ENCODE results near the gene KLF4. TPM values are rescaled to one million over a fixed set of nuclear protein-coding genes. Genes with fewer than 3 reads are reported as not detected.
"Not testable (repeated sequence)": the region's sequence is repeated elsewhere in the genome, so short reads cannot be mapped to it uniquely, and the experiment has no call there.

The KLF4 gene
- total RNA-seq, 3 donors from 2014 or later, result 52.7 to 165 (median 53.4) TPM

DNA sequence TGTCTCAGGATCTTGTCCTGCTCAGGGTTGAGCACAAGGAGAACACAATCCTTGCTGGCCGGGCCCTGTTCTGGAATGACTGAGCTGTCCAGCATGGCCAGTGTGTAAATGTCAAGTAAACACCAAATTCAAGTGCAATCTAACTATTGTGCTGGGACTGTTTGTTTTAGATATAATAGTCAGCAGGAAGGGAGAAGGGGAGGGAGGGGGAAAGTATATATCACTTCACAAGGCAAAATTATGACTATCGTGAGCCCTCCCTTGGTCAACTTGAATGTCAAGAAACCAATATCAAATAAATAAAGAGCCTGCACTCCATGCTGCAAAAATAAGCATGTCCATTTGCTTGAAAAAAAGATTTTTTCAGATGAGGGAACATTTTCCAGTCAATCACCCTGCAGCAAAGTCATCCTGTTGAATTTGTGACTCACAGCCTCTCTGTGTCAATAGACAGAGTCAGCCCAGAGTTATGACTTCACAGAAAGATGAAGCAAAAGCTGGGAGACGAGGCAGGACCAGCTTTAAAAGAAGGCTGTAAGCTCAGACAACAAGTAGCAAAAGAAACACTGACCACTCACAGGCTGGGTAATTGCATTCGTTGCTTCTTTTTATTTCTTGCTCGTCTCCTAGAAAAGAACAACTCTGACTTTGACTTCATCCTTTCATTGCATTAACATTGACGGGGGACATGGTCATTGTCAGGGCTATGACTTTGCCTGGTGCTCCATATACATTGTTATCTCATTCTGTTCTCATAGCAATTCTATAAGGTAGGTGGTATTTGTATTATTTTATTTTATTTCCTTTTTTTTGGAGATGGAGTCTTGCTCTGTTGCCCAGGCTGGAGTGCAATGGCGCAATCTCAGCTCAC lies 15.3 kb upstream of the KLF4 start:
- H3K4me3 ChIP-seq, result no peak overlapping the region
- H3K27ac ChIP-seq, result peak overlapping the region; percentile 65 to 75
- no peaks in the 10 kb centered on the region for H3K36me3 ChIP-seq
- TF ChIP-seq POLR2AphosphoS5 (IDR thresholded peaks at IDR 0.05) (no peak), POLR2A (IDR thresholded peaks at IDR 0.05) (no peak)
- TF ChIP-seq, protein P1, sequence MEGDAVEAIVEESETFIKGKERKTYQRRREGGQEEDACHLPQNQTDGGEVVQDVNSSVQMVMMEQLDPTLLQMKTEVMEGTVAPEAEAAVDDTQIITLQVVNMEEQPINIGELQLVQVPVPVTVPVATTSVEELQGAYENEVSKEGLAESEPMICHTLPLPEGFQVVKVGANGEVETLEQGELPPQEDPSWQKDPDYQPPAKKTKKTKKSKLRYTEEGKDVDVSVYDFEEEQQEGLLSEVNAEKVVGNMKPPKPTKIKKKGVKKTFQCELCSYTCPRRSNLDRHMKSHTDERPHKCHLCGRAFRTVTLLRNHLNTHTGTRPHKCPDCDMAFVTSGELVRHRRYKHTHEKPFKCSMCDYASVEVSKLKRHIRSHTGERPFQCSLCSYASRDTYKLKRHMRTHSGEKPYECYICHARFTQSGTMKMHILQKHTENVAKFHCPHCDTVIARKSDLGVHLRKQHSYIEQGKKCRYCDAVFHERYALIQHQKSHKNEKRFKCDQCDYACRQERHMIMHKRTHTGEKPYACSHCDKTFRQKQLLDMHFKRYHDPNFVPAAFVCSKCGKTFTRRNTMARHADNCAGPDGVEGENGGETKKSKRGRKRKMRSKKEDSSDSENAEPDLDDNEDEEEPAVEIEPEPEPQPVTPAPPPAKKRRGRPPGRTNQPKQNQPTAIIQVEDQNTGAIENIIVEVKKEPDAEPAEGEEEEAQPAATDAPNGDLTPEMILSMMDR (IDR thresholded peaks at IDR 0.05), result no peak
- no peaks in the 10 kb centered on the region for H3K4me1 ChIP-seq
- no peaks in the 10 kb centered on the region for H3K9me3 ChIP-seq
- H3K27me3 ChIP-seq, result no peaks in the 10 kb centered on the region
- peak in 1 of 2 donors; percentile 31 for DNase-seq (ENCODE audit: low spot score in 2 of 2)
- intact Hi-C loops (cut with DNase I; ENCODE audit: low total_unique reads), result no loop called here

DNA sequence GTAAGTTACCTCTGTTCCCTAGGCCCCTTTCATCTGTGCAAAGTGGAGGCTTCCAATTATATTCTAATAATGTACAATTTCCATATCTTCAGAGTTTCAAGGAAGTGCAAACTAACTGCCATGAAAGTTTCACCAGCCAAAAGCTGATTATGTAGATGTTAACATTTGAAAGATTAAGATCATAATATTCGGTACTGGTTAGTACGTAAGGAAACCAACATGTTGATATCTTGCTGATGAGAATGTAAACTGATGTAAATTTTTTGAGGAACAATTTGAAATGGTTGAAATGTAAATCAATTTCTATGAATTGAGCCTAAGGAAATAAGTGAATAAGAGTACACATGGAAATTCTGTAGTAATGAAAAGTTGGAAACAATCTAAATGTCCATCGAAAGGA lies 12.9 kb upstream of the KLF4 start:
- H3K9me3 ChIP-seq, result no peaks in the 10 kb centered on the region
- TF ChIP-seq, protein P1 (IDR thresholded peaks at IDR 0.05), result no peak
- no peak for TF ChIP-seq POLR2A (IDR thresholded peaks at IDR 0.05)
- no peak overlapping the region for H3K4me3 ChIP-seq
- H3K27me3 ChIP-seq, result no peaks in the 10 kb centered on the region
- H3K27ac ChIP-seq, result no peak overlapping the region
- H3K4me1 ChIP-seq, result no peaks in the 10 kb centered on the region
- DNase-seq (ENCODE audit: low spot score in 2 of 2), result no peak
- intact Hi-C loops (cut with DNase I; ENCODE audit: low total_unique reads), result no loop called here
- H3K36me3 ChIP-seq, result no peaks in the 10 kb centered on the region

DNA sequence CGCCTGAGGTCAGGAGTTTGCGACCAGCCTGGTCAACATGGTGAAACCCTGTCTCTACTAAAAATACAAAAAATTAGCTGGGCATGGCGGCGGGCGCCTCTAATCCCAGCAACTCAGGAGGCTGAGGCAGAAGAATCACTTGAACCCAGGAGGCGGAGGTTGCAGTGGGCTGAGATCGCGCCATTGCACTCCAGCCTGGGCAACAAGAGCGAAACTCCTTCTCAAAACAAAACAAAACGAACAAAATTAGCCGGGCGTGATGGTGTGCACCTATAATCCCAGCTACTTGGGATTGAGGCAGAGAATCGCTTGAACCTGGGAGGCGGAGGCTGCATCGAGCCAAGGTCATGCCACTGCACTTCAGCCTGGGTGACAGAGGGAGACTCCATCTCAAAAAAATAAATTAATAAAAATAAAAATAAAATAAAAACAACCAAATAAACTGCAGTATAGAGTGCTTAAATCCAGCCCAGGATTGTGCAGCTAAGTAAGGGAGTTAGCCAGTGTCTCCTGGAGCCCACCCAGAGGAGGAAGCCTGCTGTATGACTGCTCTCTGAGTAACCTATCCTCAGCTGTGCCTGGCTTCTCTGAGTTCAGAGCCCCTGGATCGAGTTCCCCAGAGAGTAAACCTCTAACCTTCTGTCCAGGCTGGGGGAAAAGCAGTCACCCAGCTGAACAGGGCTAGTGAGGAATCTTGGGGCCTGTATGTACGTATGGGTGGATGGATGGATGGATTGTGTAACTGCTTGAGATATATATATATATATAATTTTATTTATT lies 11.0 kb upstream of the KLF4 start:
- H3K27ac ChIP-seq; H3K9me3 ChIP-seq; H3K4me3 ChIP-seq; H3K36me3 ChIP-seq; intact Hi-C loops (cut with DNase I; ENCODE audit: low total_unique reads); DNase-seq (ENCODE audit: low spot score in 2 of 2); H3K4me1 ChIP-seq; H3K27me3 ChIP-seq: not testable (repeated sequence)

DNA sequence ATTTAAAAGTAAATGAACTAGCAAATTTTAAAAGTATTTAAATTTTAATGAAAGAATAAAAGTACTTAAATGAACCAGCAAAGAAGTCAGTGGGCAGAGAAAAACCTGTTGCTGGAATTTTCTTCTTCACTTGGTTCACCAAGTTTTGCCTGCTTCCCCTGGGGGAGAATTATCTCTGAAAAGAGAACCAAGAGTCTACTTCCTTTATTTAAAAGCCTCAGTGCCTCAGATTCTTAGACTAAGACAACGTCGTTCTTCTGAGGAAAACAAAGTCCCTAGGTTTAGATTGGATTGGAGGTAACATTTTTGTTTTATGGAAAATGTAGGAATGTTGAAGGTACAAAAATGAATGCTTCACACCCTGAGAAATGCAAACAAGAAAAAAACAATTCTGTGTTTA lies 7.4 kb upstream of the KLF4 start:
- DNase-seq (ENCODE audit: low spot score in 2 of 2), result no peak
- Histone ChIP-seq H3K4me1 (no peaks in the 10 kb centered on the region), H3K27me3 (no peaks in the 10 kb centered on the region), H3K36me3 (no peaks in the 10 kb centered on the region), H3K4me3 (no peak overlapping the region), H3K9me3 (no peaks in the 10 kb centered on the region), H3K27ac (no peak overlapping the region)
- intact Hi-C loops (cut with DNase I; ENCODE audit: low total_unique reads), result no loop called here
- TF ChIP-seq POLR2AphosphoS5 (IDR thresholded peaks at IDR 0.05), result no peak
- no peak for TF ChIP-seq POLR2A (IDR thresholded peaks at IDR 0.05)
- TF ChIP-seq, protein P1 (IDR thresholded peaks at IDR 0.05), result no peak

DNA sequence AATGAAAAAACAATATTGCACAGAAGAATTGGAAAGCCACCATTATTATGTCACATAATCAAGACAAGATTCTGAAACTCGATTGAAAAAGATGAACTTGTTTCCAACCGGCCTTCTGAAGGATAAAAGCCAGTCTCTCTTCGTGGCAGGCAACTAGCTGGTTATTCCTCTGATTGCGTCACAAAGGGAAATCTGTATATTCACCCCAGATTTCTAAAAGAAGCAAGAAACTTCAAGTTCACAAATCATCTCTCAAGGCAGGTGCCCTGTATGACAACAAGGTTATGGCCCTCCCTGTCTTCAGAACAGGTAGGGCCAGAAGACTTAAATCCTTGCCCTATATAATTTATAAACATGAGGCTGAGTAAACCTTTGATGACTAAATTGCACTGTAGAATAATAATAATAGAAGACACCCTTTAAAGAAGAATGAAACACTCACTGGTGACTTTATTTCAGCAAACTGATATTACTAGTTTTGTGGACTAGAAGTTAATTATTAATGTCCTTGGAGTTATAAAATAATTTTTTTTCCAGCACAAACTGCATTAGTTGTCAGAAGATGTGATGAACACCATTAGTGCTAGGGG lies 2.9 kb upstream of the KLF4 start:
- H3K27me3 ChIP-seq, result no peaks in the 10 kb centered on the region
- DNase-seq (ENCODE audit: low spot score in 2 of 2), result no peak
- peak overlapping the region in 1 of 2 donors; percentile 81 for H3K27ac ChIP-seq
- intact Hi-C loops (cut with DNase I; ENCODE audit: low total_unique reads), result no loop called here
- TF ChIP-seq POLR2A (IDR thresholded peaks at IDR 0.05) (no peak), POLR2AphosphoS5 (IDR thresholded peaks at IDR 0.05) (no peak)
- TF ChIP-seq, protein P1 (IDR thresholded peaks at IDR 0.05), result no peak
- H3K36me3 ChIP-seq, result no peaks in the 10 kb centered on the region
- H3K9me3 ChIP-seq, result no peaks in the 10 kb centered on the region
- no peaks in the 10 kb centered on the region for H3K4me1 ChIP-seq
- no peak overlapping the region for H3K4me3 ChIP-seq
